HEK293T (cell line): ENCODE data around the gene ZBTB48.
A peak's percentile ranks its signal among the peaks of the same experiment; 100 is the strongest.

Source experiments
- CTCF ChIA-PET: fragments of 350-600 bp; formaldehyde crosslinking; extraction: SDS; loops from one replicate; lab custom pipeline; 2021; ENCODE audit warnings: antibody characterized with exemption, inconsistent platforms; lab: Yijun Ruan, JAX
- POLR2A ChIA-PET: fragments of 350-600 bp; formaldehyde crosslinking; extraction: SDS; loops from one replicate; lab custom pipeline; 2020; ENCODE audit warnings: antibody characterized with exemption, inconsistent platforms; lab: Yijun Ruan, JAX
- DNase-seq: peaks from one replicate; pipeline ENCODE4 v3.0.0; 2012; ENCODE audit warnings: mixed read lengths; ENCODE audit errors: extremely low spot score
- ARNT ChIP-seq: fragments of 450-650 bp; IDR thresholded peaks from 2 replicates; pipeline ENCODE4 v1.6.1; 2017; ENCODE audit warnings: mild to moderate bottlenecking
- BHLHE40 ChIP-seq: fragments of 450-650 bp; IDR thresholded peaks from 2 replicates; pipeline ENCODE4 v1.6.1; 2016; ENCODE audit warnings: mild to moderate bottlenecking, moderate library complexity, borderline replicate concordance
- CTBP1 ChIP-seq: fragments of 450-650 bp; IDR thresholded peaks from 2 replicates; pipeline ENCODE4 v1.6.1; 2016; ENCODE audit warnings: borderline replicate concordance
- ELF4 ChIP-seq: fragments of 450-650 bp; IDR thresholded peaks from 2 replicates; pipeline ENCODE4 v1.6.1; 2017; ENCODE audit warnings: antibody characterized with exemption
- FOXA1 ChIP-seq: fragments of 450-650 bp; IDR thresholded peaks from 2 replicates; pipeline ENCODE4 v1.6.1; 2016; ENCODE audit warnings: mild to moderate bottlenecking
- FOXK2 ChIP-seq: fragments of 450-650 bp; IDR thresholded peaks from 2 replicates; pipeline ENCODE4 v1.6.1; 2016; ENCODE audit warnings: mild to moderate bottlenecking
- FOXM1 ChIP-seq: fragments of 450-650 bp; IDR thresholded peaks from 2 replicates; pipeline ENCODE4 v1.6.1; 2017; ENCODE audit warnings: mild to moderate bottlenecking, borderline replicate concordance
- HDGF ChIP-seq: fragments of 450-650 bp; IDR thresholded peaks from 2 replicates; pipeline ENCODE4 v1.6.1; 2017; ENCODE audit warnings: antibody characterized with exemption, borderline replicate concordance
- L3MBTL2 ChIP-seq: fragments of 450-650 bp; conservative IDR thresholded peaks from 2 replicates; pipeline ENCODE4 v1.6.1; 2016; ENCODE audit warnings: mild to moderate bottlenecking
- LEF1 ChIP-seq: fragments of 450-650 bp; IDR thresholded peaks from 2 replicates; pipeline ENCODE4 v1.6.1; 2017; ENCODE audit warnings: mild to moderate bottlenecking, borderline replicate concordance
- NFRKB ChIP-seq: fragments of 450-650 bp; IDR thresholded peaks from 2 replicates; pipeline ENCODE4 v1.6.1; 2016; ENCODE audit warnings: mild to moderate bottlenecking, moderate library complexity
- SP1 ChIP-seq: fragments of 450-650 bp; IDR thresholded peaks from 2 replicates; pipeline ENCODE4 v1.6.1; 2017
- SUZ12 ChIP-seq: fragments of 450-650 bp; IDR thresholded peaks from 2 replicates; pipeline ENCODE4 v1.6.1; 2016; ENCODE audit warnings: mild to moderate bottlenecking
- TARDBP ChIP-seq: fragments of 450-650 bp; IDR thresholded peaks from 2 replicates; pipeline ENCODE4 v1.6.1; 2016
- ZNF384 ChIP-seq: fragments of 450-650 bp; IDR thresholded peaks from 2 replicates; pipeline ENCODE4 v1.6.1; 2016
- TF ChIP-seq, protein P1 (sequence below): fragments of 450-650 bp; IDR thresholded peaks from 2 replicates; pipeline ENCODE4 v1.6.1; 2016

Gene ZBTB48

DNA sequence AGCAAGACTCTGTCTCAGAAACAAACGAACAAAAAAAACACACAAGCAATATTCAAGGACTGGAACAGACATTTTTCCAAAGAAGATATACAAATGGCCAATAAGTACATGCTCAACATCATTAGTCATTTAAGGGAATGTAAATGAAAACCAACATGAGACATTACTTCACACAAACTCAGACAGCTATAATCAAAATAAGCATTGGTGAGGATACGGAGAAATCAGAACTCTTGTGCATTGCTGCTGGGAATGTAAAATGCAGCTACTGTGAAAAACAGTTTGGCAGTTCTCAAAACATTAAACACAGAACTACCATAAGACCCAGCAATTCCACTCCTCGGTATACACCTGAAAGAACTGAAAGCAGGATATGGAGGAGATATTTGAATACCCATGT, 40.8 kb upstream of the ZBTB48 start:
- POLR2A ChIA-PET, result no interaction called here
- CTCF ChIA-PET, result no interaction called here
- DNase-seq, result no peak
- TF ChIP-seq CTBP1 (no peak), ELF4 (no peak), FOXA1 (no peak), SP1 (no peak), NFRKB (no peak), BHLHE40 (no peak), HDGF (no peak)

DNA sequence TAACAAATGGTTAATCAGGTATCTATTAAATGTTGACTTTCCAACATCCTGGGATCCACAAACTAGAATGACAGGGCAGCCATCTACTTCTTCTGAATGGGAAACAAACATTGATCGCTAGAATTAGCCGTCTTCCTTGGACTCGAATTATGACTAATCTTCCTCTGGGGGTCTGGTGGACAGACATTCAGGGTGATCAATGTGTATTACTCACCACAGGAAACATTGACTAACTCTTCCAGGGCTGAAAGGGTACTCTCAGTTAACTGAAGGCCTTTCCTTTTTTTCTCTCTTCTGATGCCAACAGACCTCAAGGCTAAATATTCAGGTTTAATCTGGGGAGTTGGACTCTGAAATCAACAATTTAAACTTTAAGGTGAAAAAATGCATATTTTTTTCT, 35.0 kb upstream of the ZBTB48 start:
- POLR2A ChIA-PET, result no interaction called here
- DNase-seq, result no peak
- TF ChIP-seq ARNT (no peak), SUZ12 (no peak), FOXA1 (no peak), BHLHE40 (no peak), CTBP1 (no peak), HDGF (no peak), SP1 (no peak), ZNF384 (no peak), TARDBP (no peak)
- CTCF ChIA-PET, result no interaction called here

DNA sequence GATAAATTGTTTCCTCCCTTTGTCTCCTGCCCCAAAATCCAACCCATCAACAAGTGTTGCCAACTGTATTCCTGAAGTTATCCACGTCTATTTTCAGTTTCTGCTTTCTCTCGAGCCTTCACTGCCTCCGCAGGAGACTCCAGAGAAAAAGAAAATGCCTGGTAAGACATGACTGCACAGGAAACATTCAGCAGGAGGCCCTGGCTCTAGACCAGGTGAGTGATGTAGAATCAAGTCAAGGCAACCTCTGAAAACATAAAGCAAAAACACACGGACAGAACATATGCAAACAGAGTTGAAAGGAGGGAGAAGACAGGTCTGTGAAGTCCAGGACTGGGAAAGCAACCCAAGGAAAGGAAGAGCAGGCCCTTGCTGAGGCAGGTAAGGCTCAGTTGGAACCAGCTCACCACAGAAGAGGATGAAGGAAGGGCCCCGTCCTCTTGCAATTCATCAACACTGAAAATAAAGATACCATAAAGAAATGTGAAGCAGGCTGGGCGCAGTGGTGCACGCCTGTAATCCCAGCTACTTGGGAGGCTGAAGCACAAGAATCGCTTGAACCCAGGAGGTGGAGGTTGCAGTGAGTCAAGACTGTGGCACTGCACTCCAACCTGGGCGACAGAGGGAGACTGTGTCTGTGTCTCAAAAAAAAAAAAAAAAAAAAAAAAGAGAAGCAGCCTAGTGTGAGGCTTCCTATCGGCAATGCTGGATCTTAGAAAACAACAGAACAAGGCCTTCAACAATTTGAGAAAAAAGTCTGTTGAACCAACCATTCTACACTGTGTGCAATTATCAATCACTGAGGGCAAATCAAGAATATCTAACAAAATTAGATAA, 34.3 kb upstream of the ZBTB48 start:
- ChIA-PET CTCF (no interaction called here), POLR2A (no interaction called here)
- no peak for DNase-seq
- TF ChIP-seq L3MBTL2, result no peak
- TF ChIP-seq SUZ12, result no peak
- no peak for TF ChIP-seq FOXK2
- TF ChIP-seq CTBP1, result no peak
- no peak for TF ChIP-seq ZNF384
- TF ChIP-seq SP1, result no peak
- no peak for TF ChIP-seq TARDBP
- no peak for TF ChIP-seq FOXM1
- TF ChIP-seq, protein P1, sequence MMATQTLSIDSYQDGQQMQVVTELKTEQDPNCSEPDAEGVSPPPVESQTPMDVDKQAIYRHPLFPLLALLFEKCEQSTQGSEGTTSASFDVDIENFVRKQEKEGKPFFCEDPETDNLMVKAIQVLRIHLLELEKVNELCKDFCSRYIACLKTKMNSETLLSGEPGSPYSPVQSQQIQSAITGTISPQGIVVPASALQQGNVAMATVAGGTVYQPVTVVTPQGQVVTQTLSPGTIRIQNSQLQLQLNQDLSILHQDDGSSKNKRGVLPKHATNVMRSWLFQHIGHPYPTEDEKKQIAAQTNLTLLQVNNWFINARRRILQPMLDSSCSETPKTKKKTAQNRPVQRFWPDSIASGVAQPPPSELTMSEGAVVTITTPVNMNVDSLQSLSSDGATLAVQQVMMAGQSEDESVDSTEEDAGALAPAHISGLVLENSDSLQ, result no peak
- no peak for TF ChIP-seq HDGF
- TF ChIP-seq FOXA1, result no peak
- no peak for TF ChIP-seq BHLHE40
- no peak for TF ChIP-seq LEF1
- TF ChIP-seq NFRKB, result no peak
- TF ChIP-seq ELF4, result no peak

DNA sequence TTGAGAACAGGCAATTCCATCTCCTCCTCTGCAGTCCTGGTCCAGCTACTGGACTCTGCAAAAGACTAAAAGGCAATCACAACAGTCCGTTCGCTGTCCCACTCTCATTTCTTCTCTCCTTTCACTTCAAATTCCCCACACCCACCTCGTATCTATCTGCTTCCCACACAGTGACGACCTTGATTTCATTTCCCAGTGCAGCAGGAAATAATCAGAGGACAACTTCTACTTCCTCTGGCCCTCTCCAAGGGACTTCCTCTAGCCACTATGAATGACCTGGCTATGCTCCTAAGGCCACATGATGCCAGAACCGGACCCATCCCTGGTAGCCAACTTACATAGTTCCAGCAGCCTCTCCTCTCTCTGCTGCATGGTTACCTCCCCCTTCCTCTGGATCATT, 33.5 kb upstream of the ZBTB48 start:
- CTCF ChIA-PET, result no interaction called here
- POLR2A ChIA-PET, result no interaction called here
- DNase-seq, result no peak
- no peak for TF ChIP-seq LEF1
- no peak for TF ChIP-seq SP1
- TF ChIP-seq HDGF, result no peak
- TF ChIP-seq, protein P1, result no peak
- TF ChIP-seq BHLHE40, result no peak
- TF ChIP-seq ZNF384, result no peak
- no peak for TF ChIP-seq TARDBP
- no peak for TF ChIP-seq NFRKB
- no peak for TF ChIP-seq ARNT

- TF ChIP-seq ELF4, result no peak
- no peak for TF ChIP-seq ARNT
- TF ChIP-seq CTBP1, result no peak
- no peak for TF ChIP-seq FOXA1
- no peak for TF ChIP-seq ZNF384
- TF ChIP-seq TARDBP, result no peak
- no peak for TF ChIP-seq FOXM1
- no peak for TF ChIP-seq HDGF
- TF ChIP-seq SP1, result no peak
- TF ChIP-seq SUZ12, result no peak
- TF ChIP-seq L3MBTL2, result no peak
- CTCF ChIA-PET, result interaction anchor here (0.8 kb wide), 1 partner anchor 19 kb away, joined by 3 read pairs; no protein-coding TSS in a partner anchor
- DNase-seq, result no peak
- POLR2A ChIA-PET, result no interaction called here
These were observed 32.5 kb upstream of the ZBTB48 start for GRCh38 chr1:6547301-6547700.

DNA sequence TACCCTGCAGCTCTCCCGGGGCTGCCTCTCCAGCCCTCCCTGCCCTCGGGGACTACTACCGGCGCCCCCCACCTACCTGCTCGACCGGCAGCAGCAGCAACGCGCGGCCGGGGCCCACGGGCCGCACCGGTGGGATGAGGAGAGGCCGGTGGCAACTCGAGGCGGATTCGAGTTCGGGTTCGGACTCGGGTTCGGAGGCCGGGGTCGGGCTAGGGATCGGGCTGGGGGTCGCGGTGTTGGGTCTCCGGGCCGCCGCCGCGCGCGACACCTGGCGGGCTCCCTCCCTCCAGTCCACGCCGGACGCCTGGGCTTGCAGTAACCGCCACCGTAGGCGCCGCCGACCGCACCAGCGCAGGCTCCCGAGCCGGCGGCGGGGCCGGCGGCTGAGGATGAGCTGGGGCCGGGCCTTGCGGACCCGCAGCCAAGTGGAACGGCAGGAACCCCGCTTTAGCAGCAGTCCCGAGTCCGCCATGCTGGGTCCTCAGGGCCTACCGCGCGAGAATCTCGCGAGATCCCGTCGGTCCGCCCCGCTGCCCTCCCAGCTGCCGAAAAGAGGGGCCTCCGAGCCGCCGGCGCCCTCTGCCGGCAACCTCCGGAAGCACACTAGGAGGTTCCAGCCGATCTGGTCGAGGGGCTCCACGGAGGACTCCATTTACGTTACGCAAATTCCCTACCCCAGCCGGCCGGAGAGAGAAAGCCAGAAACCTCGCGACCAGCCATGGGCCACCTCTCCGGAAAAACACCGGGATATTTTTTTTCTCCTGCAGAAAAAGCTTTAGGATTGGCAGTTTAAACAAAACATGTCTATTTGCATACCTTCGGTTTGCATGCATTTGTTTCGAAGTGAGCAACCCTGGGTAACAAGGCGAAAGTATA, 25.5 kb upstream of the ZBTB48 start, which contains the start of gene NOL9:
NOL9 (minus strand) TSS at position 483 of the 876 bp plus-strand sequence; CDS start at position 472, 11 bp downstream.
- CTCF ChIA-PET, result interaction anchor here (0.6 to 1.4 kb wide), 11 partner anchors 12 to 192 kb away, joined by 3 to 7 read pairs (median 3); partner anchors contain the start of genes KLHL21 and ZBTB48
- peak; percentile 97 for DNase-seq

More for the DNA sequence above, 25.5 kb upstream of the ZBTB48 start, which contains the start of gene NOL9:
- POLR2A ChIA-PET, result interaction anchor here (0.7 to 3.6 kb wide), 5 partner anchors 18 to 61 kb away, joined by 3 to 25 read pairs (median 3); partner anchors contain the start of genes KLHL21 and ZBTB48
- TF ChIP-seq NFRKB, result peak; percentile 14; the same call in 1 of the 2 replicates
- TF ChIP-seq ZNF384, result no peak
- TF ChIP-seq SP1, result peak; percentile 69; the same call in 1 of the 2 replicates
- 0 out of 2 replicates have a peak, but pooled peaks have one; percentile 53 for TF ChIP-seq LEF1
- TF ChIP-seq ELF4, result 0 out of 2 replicates have a peak, but pooled peaks have one; percentile 18
